HepG2 (cell line): ENCODE measurements around the gene NCOA6. TPM values are rescaled to one million over a fixed set of nuclear protein-coding genes. Genes with fewer than 3 reads are reported as not detected.

Experiments
- AGO1 ChIP-seq: fragments of 200-400 bp; formaldehyde crosslinking; IDR thresholded peaks from 2 replicates; pipeline ENCODE4 v1.6.1; 2017; ENCODE audit warnings: mild to moderate bottlenecking, low read depth, low read length, moderate library complexity; ENCODE audit not compliant: poor library complexity, severe bottlenecking
- ATF2 ChIP-seq: sonication (generic); formaldehyde crosslinking; IDR thresholded peaks from 2 replicates; pipeline ENCODE4 v1.4.0; 2020; ENCODE audit warnings: missing genetic modification reagents
- CBX5 ChIP-seq: sonication (generic); formaldehyde crosslinking; IDR thresholded peaks from 2 replicates; pipeline ENCODE4 v1.4.0; 2020; ENCODE audit warnings: missing genetic modification reagents, borderline replicate concordance
- FOXP1 ChIP-seq, 2 experiments: fragments of 450-650 bp in 1 of 2; IDR thresholded peaks; 2 replicates each; pipeline ENCODE4 v1.6.1; 2017 to 2018; ENCODE audit warnings: antibody characterized with exemption in 1 of 2
- HNRNPK ChIP-seq: fragments of 200-400 bp; formaldehyde crosslinking; IDR thresholded peaks from 2 replicates; pipeline ENCODE4 v1.6.1; 2018; ENCODE audit warnings: low read length, low read depth, moderate library complexity, mild to moderate bottlenecking; ENCODE audit not compliant: poor library complexity, severe bottlenecking
- KLF15 ChIP-seq: sonication (generic); formaldehyde crosslinking; IDR thresholded peaks from 2 replicates; pipeline ENCODE4 v1.8.1; 2023; ENCODE audit warnings: borderline replicate concordance, mild to moderate bottlenecking, inconsistent platforms, missing genetic modification reagents, mixed read lengths
- MBNL3 ChIP-seq: fragments of 250-450 bp; sonication (Bioruptor Pico); conservative IDR thresholded peaks from 2 replicates; pipeline ENCODE4 v1.8.0; 2022; ENCODE audit warnings: mild to moderate bottlenecking, inconsistent platforms
- MIER3 ChIP-seq: IDR thresholded peaks from 2 replicates; pipeline ENCODE4 v1.6.1; 2016; ENCODE audit warnings: missing compliant biosample characterization, borderline replicate concordance
- MIXL1 ChIP-seq: IDR thresholded peaks from 2 replicates; pipeline ENCODE4 v1.6.1; 2016
- PAX8 ChIP-seq: sonication (generic); formaldehyde crosslinking; IDR thresholded peaks from 2 replicates; pipeline ENCODE4 v1.8.0; 2022; ENCODE audit warnings: mild to moderate bottlenecking, missing genetic modification reagents, borderline replicate concordance
- PCBP2 ChIP-seq: fragments of 200-400 bp; formaldehyde crosslinking; optimal IDR thresholded peaks from 2 replicates; pipeline ENCODE3; 2018; ENCODE audit warnings: low read length, low read depth; ENCODE audit not compliant: poor library complexity, severe bottlenecking
- RAD21 ChIP-seq: fragments of 450-650 bp; formaldehyde crosslinking; IDR thresholded peaks from 2 replicates; pipeline ENCODE4 v1.5.0; 2020; ENCODE audit warnings: mild to moderate bottlenecking
- SNAI1 ChIP-seq: sonication (generic); formaldehyde crosslinking; IDR thresholded peaks from 2 replicates; pipeline ENCODE4 v1.5.0; 2020; ENCODE audit warnings: mild to moderate bottlenecking, missing genetic modification reagents, borderline replicate concordance
- SP2 ChIP-seq: sonication (generic); formaldehyde crosslinking; IDR thresholded peaks from 2 replicates; pipeline ENCODE4 v1.5.1; 2020; ENCODE audit warnings: mild to moderate bottlenecking, missing genetic modification reagents
- TBX2 ChIP-seq: sonication (generic); formaldehyde crosslinking; IDR thresholded peaks from 2 replicates; pipeline ENCODE4 v1.5.0; 2020; ENCODE audit warnings: missing genetic modification reagents, mild to moderate bottlenecking, borderline replicate concordance
- TFDP2 ChIP-seq: sonication (generic); formaldehyde crosslinking; IDR thresholded peaks from 2 replicates; pipeline ENCODE4 v1.4.0; 2020; ENCODE audit warnings: missing genetic modification reagents
- ZBTB7A ChIP-seq: sonication (generic); formaldehyde crosslinking; IDR thresholded peaks from 2 replicates; pipeline ENCODE4 v1.8.0; 2022; ENCODE audit warnings: mild to moderate bottlenecking, missing genetic modification reagents
- ZNF501 ChIP-seq: sonication (generic); formaldehyde crosslinking; IDR thresholded peaks from 2 replicates; pipeline ENCODE4 v1.5.1; 2020; ENCODE audit warnings: mild to moderate bottlenecking, moderate library complexity, missing genetic modification reagents
- ZNF891 ChIP-seq: sonication (generic); formaldehyde crosslinking; IDR thresholded peaks from 2 replicates; pipeline ENCODE4 v1.5.0; 2020; ENCODE audit warnings: mild to moderate bottlenecking, missing genetic modification reagents
- ZSCAN29 ChIP-seq: sonication (generic); formaldehyde crosslinking; conservative IDR thresholded peaks from 2 replicates; pipeline ENCODE4 v1.4.0; 2020; ENCODE audit warnings: mild to moderate bottlenecking, missing genetic modification reagents
- polyA plus RNA-seq, 8 experiments: library from polyadenylated mRNA; depleted of rRNA in 3 of 8; stranded (reverse) in 7 of 8; unstranded in 1 of 8; fragments of >200 nt; fragmentation: Illumina TruSeq in 4 of 8; extraction: Trizol in 4 of 8; gene quantifications; 2 replicates each; pipeline versions ENCODE4 v1.2.1 to v1.2.3, GENCODE V29; 2011 to 2016; ENCODE audit warnings: low read depth in 4 of 8, missing spikeins in 1 of 8, mixed read lengths in 1 of 8; ENCODE audit not compliant: insufficient read depth in 1 of 8
- total RNA-seq, 5 experiments: library from RNA; depleted of rRNA; stranded (reverse); fragments of >200 nt; fragmentation: Illumina TruSeq; extraction: Trizol; gene quantifications; 2 replicates each; pipeline ENCODE4 v1.2.3, GENCODE V29; 2016; ENCODE audit warnings: low read depth in 1 of 5
- TF ChIP-seq, protein P1 (sequence below): sonication (generic); formaldehyde crosslinking; IDR thresholded peaks from 2 replicates; pipeline ENCODE4 v1.5.1; 2020; ENCODE audit warnings: missing genetic modification reagents, mild to moderate bottlenecking, borderline replicate concordance
- TF ChIP-seq, protein P2 (sequence below): fragments of 450-650 bp; IDR thresholded peaks from 2 replicates; pipeline ENCODE4 v1.6.1; 2017; ENCODE audit warnings: mild to moderate bottlenecking

NCOA6 gene
- total and polyA plus RNA-seq, 2 of the 13 experiments (the other 11 are each of a cell fraction or from before 2014, with no cell fraction given): 11.2 to 29.3 TPM

DNA sequence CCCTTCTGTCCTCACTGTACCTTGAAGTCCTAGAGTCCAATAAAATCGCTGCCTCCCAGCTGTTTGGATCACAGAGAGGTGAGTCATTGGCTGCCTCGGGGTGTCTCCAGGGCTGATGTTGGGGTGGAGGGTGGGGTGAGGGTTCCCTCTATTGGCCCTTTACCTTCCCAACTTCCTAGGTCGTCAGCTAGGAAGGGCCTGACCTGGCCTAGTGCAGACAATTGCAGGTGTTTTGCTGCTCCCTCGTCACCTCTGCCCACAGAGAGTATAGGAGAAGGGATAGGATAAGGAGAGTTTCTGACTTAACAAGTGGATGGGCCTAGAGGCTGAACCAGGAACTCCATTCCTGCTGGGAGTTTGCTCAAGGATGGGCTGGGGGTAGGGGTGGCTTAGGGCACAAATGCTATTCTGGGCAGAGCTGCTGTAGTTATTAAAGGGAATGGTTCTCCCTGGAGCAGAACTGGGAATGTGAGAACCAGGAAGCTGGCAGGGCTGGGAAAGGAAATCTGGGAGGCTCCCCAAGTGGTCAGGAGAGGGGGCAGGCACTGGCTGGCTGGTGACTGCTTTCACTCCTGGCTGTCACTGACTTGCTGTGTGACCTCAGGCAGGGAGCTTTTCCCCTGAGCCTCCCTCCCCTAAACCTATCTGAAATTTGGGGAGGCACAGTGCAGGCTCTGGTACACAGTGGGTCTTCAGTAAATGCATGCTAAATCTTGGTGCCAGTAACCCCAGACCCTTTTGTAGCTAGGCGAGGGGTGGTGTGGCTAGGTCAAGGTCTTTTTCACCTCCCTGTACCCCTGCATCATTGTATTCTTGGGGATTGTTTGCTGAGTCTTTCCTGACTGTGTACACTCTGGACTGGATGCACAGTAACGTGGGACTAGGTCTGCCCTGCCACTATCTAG is 119.8 kb downstream of the NCOA6 start (continued):
- TF ChIP-seq TBX2 (CRISPR knock-in tag): peak; percentile 51; the same call in 1 of the 2 replicates
- TF ChIP-seq ATF2 (CRISPR knock-in tag): no peak
- peak; percentile 54; the same call in 1 of the 2 replicates for TF ChIP-seq RAD21 (CRISPR knock-in tag)
- TF ChIP-seq MIER3: 0 out of 2 replicates have a peak, but pooled peaks have one; percentile 7
- TF ChIP-seq, protein P1, sequence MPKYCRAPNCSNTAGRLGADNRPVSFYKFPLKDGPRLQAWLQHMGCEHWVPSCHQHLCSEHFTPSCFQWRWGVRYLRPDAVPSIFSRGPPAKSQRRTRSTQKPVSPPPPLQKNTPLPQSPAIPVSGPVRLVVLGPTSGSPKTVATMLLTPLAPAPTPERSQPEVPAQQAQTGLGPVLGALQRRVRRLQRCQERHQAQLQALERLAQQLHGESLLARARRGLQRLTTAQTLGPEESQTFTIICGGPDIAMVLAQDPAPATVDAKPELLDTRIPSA (CRISPR knock-in tag): no peak
- TF ChIP-seq SP2 (CRISPR knock-in tag): no peak
- TF ChIP-seq ZNF501 (CRISPR knock-in tag): no peak
- TF ChIP-seq TFDP2 (CRISPR knock-in tag): no peak
- TF ChIP-seq MIXL1: no peak
- no peak for TF ChIP-seq CBX5 (CRISPR knock-in tag)
- no peak for TF ChIP-seq ZNF891 (CRISPR knock-in tag)
- TF ChIP-seq PCBP2: peak; percentile 17
- TF ChIP-seq, protein P2, sequence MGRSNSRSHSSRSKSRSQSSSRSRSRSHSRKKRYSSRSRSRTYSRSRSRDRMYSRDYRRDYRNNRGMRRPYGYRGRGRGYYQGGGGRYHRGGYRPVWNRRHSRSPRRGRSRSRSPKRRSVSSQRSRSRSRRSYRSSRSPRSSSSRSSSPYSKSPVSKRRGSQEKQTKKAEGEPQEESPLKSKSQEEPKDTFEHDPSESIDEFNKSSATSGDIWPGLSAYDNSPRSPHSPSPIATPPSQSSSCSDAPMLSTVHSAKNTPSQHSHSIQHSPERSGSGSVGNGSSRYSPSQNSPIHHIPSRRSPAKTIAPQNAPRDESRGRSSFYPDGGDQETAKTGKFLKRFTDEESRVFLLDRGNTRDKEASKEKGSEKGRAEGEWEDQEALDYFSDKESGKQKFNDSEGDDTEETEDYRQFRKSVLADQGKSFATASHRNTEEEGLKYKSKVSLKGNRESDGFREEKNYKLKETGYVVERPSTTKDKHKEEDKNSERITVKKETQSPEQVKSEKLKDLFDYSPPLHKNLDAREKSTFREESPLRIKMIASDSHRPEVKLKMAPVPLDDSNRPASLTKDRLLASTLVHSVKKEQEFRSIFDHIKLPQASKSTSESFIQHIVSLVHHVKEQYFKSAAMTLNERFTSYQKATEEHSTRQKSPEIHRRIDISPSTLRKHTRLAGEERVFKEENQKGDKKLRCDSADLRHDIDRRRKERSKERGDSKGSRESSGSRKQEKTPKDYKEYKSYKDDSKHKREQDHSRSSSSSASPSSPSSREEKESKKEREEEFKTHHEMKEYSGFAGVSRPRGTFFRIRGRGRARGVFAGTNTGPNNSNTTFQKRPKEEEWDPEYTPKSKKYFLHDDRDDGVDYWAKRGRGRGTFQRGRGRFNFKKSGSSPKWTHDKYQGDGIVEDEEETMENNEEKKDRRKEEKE: no peak
- TF ChIP-seq ZBTB7A: 0 out of 2 replicates have a peak, but pooled peaks have one; percentile 45
- TF ChIP-seq MBNL3 (CRISPR knock-in tag): no peak
- no peak for TF ChIP-seq PAX8 (CRISPR knock-in tag)
- TF ChIP-seq KLF15 (CRISPR knock-in tag): no peak
- TF ChIP-seq FOXP1 (IDR thresholded peaks at IDR 0.05): no peak
- peak; percentile 11; the same call in 1 of the 2 replicates for TF ChIP-seq FOXP1 (CRISPR knock-in tag; IDR thresholded peaks at IDR 0.05)
- TF ChIP-seq AGO1: no peak
- TF ChIP-seq HNRNPK: no peak
- 0 out of 2 replicates have a peak, but pooled peaks have one; percentile 4 for TF ChIP-seq SNAI1 (CRISPR knock-in tag)
- peak; percentile 20; the same call in 1 of the 2 replicates for TF ChIP-seq ZSCAN29 (CRISPR knock-in tag)
